IPS DF 4.7 (cell line): ENCODE data around the gene LYPD1.

ENCODE experiments used
- DNase-seq: peaks from one replicate; pipeline ENCODE4 v3.0.0-alpha.2; 2013; ENCODE audit warnings: low spot score; ENCODE audit errors: extremely low read depth

LYPD1 gene

GRCh38 chr2:132597831-132598230 is 72.2 kb downstream of the LYPD1 start:
- DNase-seq: no peak

- no peak for DNase-seq
Observed at GRCh38 chr2:132597166-132597565, 72.8 kb downstream of the LYPD1 start.

- no peak for DNase-seq
Observed at GRCh38 chr2:132595693-132596092, 74.3 kb downstream of the LYPD1 start.

- DNase-seq: no peak
Observed at GRCh38 chr2:132595186-132595585, 74.8 kb downstream of the LYPD1 start.
